ENCODE data around the gene FGF5. TPM values are rescaled to one million over a fixed set of nuclear protein-coding genes. Genes with fewer than 3 reads are reported as not detected.

FGF5 gene
- total RNA-seq, 2 donors from 2014 or later, result not detected

- H3K4me1 ChIP-seq, result no peaks in the 10 kb centered on the region
- no peaks in the 10 kb centered on the region for H3K9me3 ChIP-seq
- ATAC-seq (no peak), DNase-seq (no peak)
- H3K4me3 ChIP-seq, result no peak overlapping the region
- intact Hi-C loops (cut with DNase I), result no loop called here
- 80 to 85% methylated on average over 5 to 8 of the region's 8 CpGs for WGBS, 2 donors
- no peaks in the 10 kb centered on the region for H3K27me3 ChIP-seq
- TF ChIP-seq CTCF (IDR thresholded peaks at IDR 0.05) (no peak), POLR2A (IDR thresholded peaks at IDR 0.05) (no peak)
- H3K36me3 ChIP-seq (replicated peaks in 1 of 2; ENCODE audit: insufficient read depth in 1 of 2, low read depth in 2 of 2), result no peaks in the 10 kb centered on the region
- no peak overlapping the region for H3K27ac ChIP-seq
These were observed 54.9 kb downstream of the FGF5 start for GRCh38 chr4:80321341-80321740.

GRCh38 chr4:80321776-80322175 is 55.3 kb downstream of the FGF5 start:
- DNase-seq (no peak), ATAC-seq (no peak)
- H3K36me3 ChIP-seq (replicated peaks in 1 of 2; ENCODE audit: insufficient read depth in 1 of 2, low read depth in 2 of 2), result no peaks in the 10 kb centered on the region
- intact Hi-C loops (cut with DNase I), result no loop called here
- H3K4me1 ChIP-seq, result no peaks in the 10 kb centered on the region
- H3K27me3 ChIP-seq, result no peaks in the 10 kb centered on the region
- H3K4me3 ChIP-seq, result no peak overlapping the region
- no peak overlapping the region for H3K27ac ChIP-seq
- H3K9me3 ChIP-seq, result no peaks in the 10 kb centered on the region
- 51 to 66% methylated on average over 4 of the region's 4 CpGs for WGBS, 2 donors
- TF ChIP-seq POLR2A (IDR thresholded peaks at IDR 0.05), result no peak

- intact Hi-C loops (cut with DNase I), result no loop called here
- ATAC-seq (no peak), DNase-seq (no peak)
- no peak overlapping the region for H3K4me3 ChIP-seq
- H3K27ac ChIP-seq, result no peak overlapping the region
- H3K27me3 ChIP-seq, result no peaks in the 10 kb centered on the region
- TF ChIP-seq CTCF (IDR thresholded peaks at IDR 0.05) (peak in 1 of 7 experiments; percentile 6), POLR2A (IDR thresholded peaks at IDR 0.05) (no peak)
- no peaks in the 10 kb centered on the region for H3K9me3 ChIP-seq
- H3K4me1 ChIP-seq, result no peaks in the 10 kb centered on the region
- H3K36me3 ChIP-seq (replicated peaks in 1 of 2; ENCODE audit: insufficient read depth in 1 of 2, low read depth in 2 of 2), result no peaks in the 10 kb centered on the region
These were observed 56.3 kb downstream of the FGF5 start for GRCh38 chr4:80322716-80323115.

- intact Hi-C loops (cut with DNase I), result no loop called here
- H3K4me1 ChIP-seq, result no peaks in the 10 kb centered on the region
- no peaks in the 10 kb centered on the region for H3K9me3 ChIP-seq
- H3K27ac ChIP-seq, result no peak overlapping the region
- TF ChIP-seq POLR2A (IDR thresholded peaks at IDR 0.05), result no peak
- TF ChIP-seq CTCF (IDR thresholded peaks at IDR 0.05), result no peak
- H3K4me3 ChIP-seq, result no peak overlapping the region
- no peaks in the 10 kb centered on the region for H3K27me3 ChIP-seq
- no peaks in the 10 kb centered on the region for H3K36me3 ChIP-seq (replicated peaks in 1 of 2; ENCODE audit: insufficient read depth in 1 of 2, low read depth in 2 of 2)
- WGBS, 2 donors, result 66 to 73% methylated on average over 6 of the region's 6 CpGs
- DNase-seq (no peak), ATAC-seq (no peak)
These were observed 57.7 kb downstream of the FGF5 start for GRCh38 chr4:80324171-80324570.

GRCh38 chr4:80331693-80332092 is 65.2 kb downstream of the FGF5 start:
- ATAC-seq (no peak), DNase-seq (no peak)
- Histone ChIP-seq H3K4me3 (no peak overlapping the region), H3K27me3 (no peaks in the 10 kb centered on the region), H3K4me1 (peaks cover 4% of the 10 kb centered on the region), H3K9me3 (no peaks in the 10 kb centered on the region), H3K27ac (no peak overlapping the region), H3K36me3 (replicated peaks in 1 of 2; ENCODE audit: insufficient read depth in 1 of 2, low read depth in 2 of 2) (no peaks in the 10 kb centered on the region)
- no peak for TF ChIP-seq CTCF (IDR thresholded peaks at IDR 0.05)
- TF ChIP-seq POLR2A (IDR thresholded peaks at IDR 0.05), result no peak
- 44 to 50% methylated on average over 2 of the region's 2 CpGs for WGBS, 2 donors
- intact Hi-C loops (cut with DNase I), result no loop called here

Measured in body of pancreas (tissue), 4 donors.